ENCODE data around the gene PXMP4.
A peak's percentile ranks its signal among the peaks of the same experiment; 100 is the strongest.

PXMP4 gene

GRCh38 chr20:33673410-33674293 lies 46.5 kb downstream of the PXMP4 start:
- peak overlapping the region; percentile 93 for H3K4me2 ChIP-seq (ENCODE audit: low read length)
- no peak for TF ChIP-seq CTCF (IDR thresholded peaks at IDR 0.05; ENCODE audit: low read depth, low read length, poor library complexity, severe bottlenecking)
- no peak for TF ChIP-seq EZH2phosphoT487 (IDR thresholded peaks at IDR 0.05; ENCODE audit: borderline replicate concordance, low read length)
- H3K9me3 ChIP-seq (ENCODE audit: control insufficient read depth, insufficient read depth, low read length), result no peaks in the 10 kb centered on the region
- H3K79me2 ChIP-seq (ENCODE audit: control insufficient read depth, low read length), result peaks cover 13% of the 10 kb centered on the region
- peaks cover 31% of the 10 kb centered on the region for H3F3A ChIP-seq (ENCODE audit: control insufficient read depth, insufficient read depth)
- H3K36me3 ChIP-seq (ENCODE audit: control insufficient read depth, low read length), result peaks cover 48% of the 10 kb centered on the region
- no peaks in the 10 kb centered on the region for H3K27me3 ChIP-seq (ENCODE audit: control insufficient read depth, low read length)
- H3K4me1 ChIP-seq (ENCODE audit: control insufficient read depth, low read length), result peaks cover 40% of the 10 kb centered on the region
- H3K9me2 ChIP-seq (replicated peaks; ENCODE audit: control insufficient read depth, low read length), result no peaks in the 10 kb centered on the region
- no peak overlapping the region for H3K27ac ChIP-seq (ENCODE audit: low read depth, low read length)
- H4K20me1 ChIP-seq (ENCODE audit: control insufficient read depth, insufficient read depth, low read depth, low read length), result peaks cover 4% of the 10 kb centered on the region; the same call in 1 of the 2 replicates
- H3K4me3 ChIP-seq (ENCODE audit: low read length), result peak overlapping the region; percentile 84

GRCh38 chr20:33673114-33673409 lies 47.0 kb downstream of the PXMP4 start:
- H3K9me3 ChIP-seq (ENCODE audit: control insufficient read depth, insufficient read depth, low read length), result no peaks in the 10 kb centered on the region
- H3K4me2 ChIP-seq (ENCODE audit: low read length), result peak overlapping the region; percentile 93
- no peaks in the 10 kb centered on the region for H3K27me3 ChIP-seq (ENCODE audit: control insufficient read depth, low read length)
- peaks cover 4% of the 10 kb centered on the region; the same call in 1 of the 2 replicates for H4K20me1 ChIP-seq (ENCODE audit: control insufficient read depth, insufficient read depth, low read depth, low read length)
- no peak overlapping the region for H3K27ac ChIP-seq (ENCODE audit: low read depth, low read length)
- peaks cover 45% of the 10 kb centered on the region for H3K4me1 ChIP-seq (ENCODE audit: control insufficient read depth, low read length)
- H3F3A ChIP-seq (ENCODE audit: control insufficient read depth, insufficient read depth), result peaks cover 28% of the 10 kb centered on the region
- H3K4me3 ChIP-seq (ENCODE audit: low read length), result peak overlapping the region; percentile 84
- H3K9me2 ChIP-seq (replicated peaks; ENCODE audit: control insufficient read depth, low read length), result no peaks in the 10 kb centered on the region
- TF ChIP-seq CTCF (IDR thresholded peaks at IDR 0.05; ENCODE audit: low read depth, low read length, poor library complexity, severe bottlenecking) (no peak), EZH2phosphoT487 (IDR thresholded peaks at IDR 0.05; ENCODE audit: borderline replicate concordance, low read length) (no peak)
- H3K79me2 ChIP-seq (ENCODE audit: control insufficient read depth, low read length), result peaks cover 18% of the 10 kb centered on the region
- H3K36me3 ChIP-seq (ENCODE audit: control insufficient read depth, low read length), result peaks cover 48% of the 10 kb centered on the region

GRCh38 chr20:33672426-33673113 lies 47.5 kb downstream of the PXMP4 start:
- peak overlapping the region; percentile 93 for H3K4me2 ChIP-seq (ENCODE audit: low read length)
- H3K4me1 ChIP-seq (ENCODE audit: control insufficient read depth, low read length), result peaks cover 48% of the 10 kb centered on the region
- peaks cover 44% of the 10 kb centered on the region for H3K36me3 ChIP-seq (ENCODE audit: control insufficient read depth, low read length)

More at GRCh38 chr20:33672426-33673113, 47.5 kb downstream of the PXMP4 start:
- no peaks in the 10 kb centered on the region for H3K9me3 ChIP-seq (ENCODE audit: control insufficient read depth, insufficient read depth, low read length)
- H3K27me3 ChIP-seq (ENCODE audit: control insufficient read depth, low read length), result no peaks in the 10 kb centered on the region
- H4K20me1 ChIP-seq (ENCODE audit: control insufficient read depth, insufficient read depth, low read depth, low read length), result peaks cover 4% of the 10 kb centered on the region; the same call in 1 of the 2 replicates
- H3K79me2 ChIP-seq (ENCODE audit: control insufficient read depth, low read length), result peaks cover 21% of the 10 kb centered on the region
- TF ChIP-seq EZH2phosphoT487 (IDR thresholded peaks at IDR 0.05; ENCODE audit: borderline replicate concordance, low read length), result no peak
- no peaks in the 10 kb centered on the region for H3K9me2 ChIP-seq (replicated peaks; ENCODE audit: control insufficient read depth, low read length)
- H3K4me3 ChIP-seq (ENCODE audit: low read length), result no peak overlapping the region; the same call in 1 of the 2 replicates
- H3F3A ChIP-seq (ENCODE audit: control insufficient read depth, insufficient read depth), result peaks cover 25% of the 10 kb centered on the region
- no peak overlapping the region for H3K27ac ChIP-seq (ENCODE audit: low read depth, low read length)
